Keratinocyte (primary cell): ENCODE results near the gene MYO9A. TPM values are rescaled to one million over a fixed set of nuclear protein-coding genes. Genes with fewer than 3 reads are reported as not detected.

Source experiments
- DNase-seq: peaks from one replicate; pipeline ENCODE4 v3.0.0-alpha.2; 2011; ENCODE audit warnings: low read depth, missing footprints, low spot score
- FAIRE-seq: peaks from 2 replicates; lab custom pipeline; 2011; peaks lifted over from hg19 to GRCh38; lab: Jason Lieb, UNC
- H2AFZ ChIP-seq: 2 replicates; pipeline ENCODE4 v1.6.0; 2012; ENCODE audit warnings: low read length, control low read depth, inconsistent platforms; ENCODE audit not compliant: control insufficient read depth
- H3K27ac ChIP-seq: 2 replicates; pipeline ENCODE4 v1.5.1; 2011; ENCODE audit warnings: low read length; ENCODE audit not compliant: control insufficient read depth, insufficient read depth
- H3K27me3 ChIP-seq: 3 replicates; pipeline ENCODE4 v1.6.0; 2011; ENCODE audit warnings: low read length; ENCODE audit not compliant: control insufficient read depth, insufficient read depth; ENCODE audit errors: extremely low read depth
- H3K36me3 ChIP-seq, 2 experiments: 2 replicates in 1 of 2; 3 replicates in 1 of 2; pipeline ENCODE4 v1.5.1; 2011; ENCODE audit warnings: low read length in 2 of 2, mild to moderate bottlenecking in 1 of 2; ENCODE audit not compliant: control insufficient read depth in 2 of 2, insufficient read depth in 2 of 2; ENCODE audit errors: extremely low read depth in 1 of 2
- H3K4me1 ChIP-seq: 3 replicates; pipeline ENCODE4 v1.5.1; 2011; ENCODE audit warnings: low read length; ENCODE audit not compliant: control insufficient read depth, insufficient read depth; ENCODE audit errors: extremely low read depth
- H3K4me2 ChIP-seq: 3 replicates; pipeline ENCODE4 v1.6.0; 2011; ENCODE audit warnings: low read depth, low read length; ENCODE audit not compliant: control insufficient read depth, insufficient read depth; ENCODE audit errors: extremely low read depth
- H3K4me3 ChIP-seq, 3 experiments: fragments of 200-600 bp in 1 of 3; sonication (generic) in 1 of 3; 2 replicates in 2 of 3; 3 replicates in 1 of 3; pipeline ENCODE4 v1.5.1; 2011 to 2016; ENCODE audit warnings: low read length in 3 of 3, mild to moderate bottlenecking in 3 of 3, control low read depth in 2 of 3, inconsistent platforms in 1 of 3, low read depth in 1 of 3, mixed read lengths in 1 of 3, mixed run types in 1 of 3, moderate library complexity in 1 of 3; ENCODE audit not compliant: control insufficient read depth in 2 of 3, insufficient read depth in 2 of 3; ENCODE audit errors: extremely low read depth in 1 of 3
- H3K79me2 ChIP-seq: 2 replicates; pipeline ENCODE4 v1.6.0; 2012; ENCODE audit warnings: low read length; ENCODE audit not compliant: control insufficient read depth, insufficient read depth
- H3K9ac ChIP-seq: 3 replicates; pipeline ENCODE4 v1.6.0; 2011; ENCODE audit warnings: low read length; ENCODE audit not compliant: control insufficient read depth, insufficient read depth; ENCODE audit errors: extremely low read depth
- H3K9me1 ChIP-seq: 3 replicates; pipeline ENCODE4 v1.6.0; 2011; ENCODE audit warnings: low read length; ENCODE audit not compliant: control insufficient read depth, insufficient read depth; ENCODE audit errors: extremely low read depth
- H3K9me3 ChIP-seq: 2 replicates; pipeline ENCODE4 v1.5.1; 2012; ENCODE audit warnings: low read depth, low read length; ENCODE audit not compliant: control insufficient read depth
- H4K20me1 ChIP-seq: 3 replicates; pipeline ENCODE4 v1.6.0; 2011; ENCODE audit warnings: low read length; ENCODE audit not compliant: control insufficient read depth, insufficient read depth; ENCODE audit errors: extremely low read depth
- CTCF ChIP-seq, 3 experiments: IDR thresholded peaks in 1 of 3; conservative IDR thresholded peaks in 1 of 3; optimal IDR thresholded peaks in 1 of 3; 2 replicates in 2 of 3; 3 replicates in 1 of 3; pipeline versions ENCODE3 to v1.5.1; 2011; ENCODE audit warnings: low read length in 3 of 3, mild to moderate bottlenecking in 3 of 3, moderate library complexity in 2 of 3, control low read depth in 1 of 3, inconsistent platforms in 1 of 3; ENCODE audit not compliant: insufficient read depth in 2 of 3; ENCODE audit errors: extremely low read depth in 1 of 3
- EZH2 ChIP-seq: IDR thresholded peaks from one replicate; pipeline ENCODE4 v1.6.1; 2012; ENCODE audit warnings: inconsistent platforms, mild to moderate bottlenecking, low read length, moderate library complexity
- dilution Hi-C: fragments of 300-500 bp; cut with MboI; formaldehyde crosslinking; loops from one replicate; pipeline ENCODE4 v1.7.0; 2020; ENCODE audit warnings: low sequenced_read_pairs; ENCODE audit not compliant: extremely low pct_ligation_motif_present
- polyA plus RNA-seq, 5 experiments: library from polyadenylated mRNA; depleted of rRNA in 3 of 5; stranded (reverse) in 3 of 5; stranded (forward) in 1 of 5; unstranded in 1 of 5; fragments of >200 nt; gene quantifications; 1 replicate in 1 of 5; 2 replicates in 3 of 5; 3 replicates in 1 of 5; pipeline versions ENCODE4 v1.2.1 to v1.2.3, GENCODE V29; 2011 to 2012; ENCODE audit warnings: missing spikeins in 2 of 5, low read depth in 1 of 5, low replicate concordance in 1 of 5

Gene MYO9A
- polyA plus RNA-seq, 1 donor (not counting 4 experiments of a cell fraction or from before 2014, with no cell fraction given), result 10.6 TPM

DNA sequence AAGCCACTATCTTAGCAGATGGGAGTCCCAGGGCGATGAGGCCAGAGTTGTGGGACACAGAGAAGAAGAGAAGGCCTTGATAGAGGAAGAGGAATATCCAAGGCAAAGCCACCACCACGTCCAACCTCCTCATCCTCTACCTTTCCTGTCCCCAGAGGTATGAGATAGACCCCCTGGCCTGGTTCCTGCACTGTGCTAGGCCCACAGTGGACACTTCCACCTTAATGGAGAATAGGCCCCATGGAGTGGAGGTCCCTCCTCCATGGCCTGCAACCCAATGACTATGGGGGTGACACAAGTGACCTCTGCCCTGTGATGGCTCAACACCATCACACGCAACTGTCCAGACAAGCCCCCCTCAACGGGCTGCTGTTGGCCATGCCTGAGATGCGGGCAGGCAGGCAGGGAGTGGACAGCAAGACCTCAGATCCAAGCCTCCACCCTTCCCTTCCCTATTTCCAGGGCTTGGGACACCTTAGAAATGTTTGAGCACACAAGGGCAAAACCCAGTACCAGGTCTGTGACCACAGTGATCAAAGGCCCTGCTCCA lies 42.8 kb upstream of the MYO9A start:
- TF ChIP-seq EZH2, result no peak
- no peak for TF ChIP-seq CTCF (optimal IDR thresholded peaks at IDR 0.05 in 1 of 3, IDR thresholded peaks at IDR 0.05 in 1 of 3, conservative IDR thresholded peaks at IDR 0.05 in 1 of 3; ENCODE audit: extremely low read depth in 1 of 3, insufficient read depth in 2 of 3, low read length in 3 of 3)
- dilution Hi-C loops, result no loop called here
- no peak for FAIRE-seq

GRCh38 chr15:72156928-72157327 lies 39.0 kb upstream of the MYO9A start:
- no peaks in the 10 kb centered on the region for H3K27me3 ChIP-seq
- no peaks in the 10 kb centered on the region for H3K36me3 ChIP-seq
- no peaks in the 10 kb centered on the region for H4K20me1 ChIP-seq
- FAIRE-seq (no peak), DNase-seq (no peak)
- no peaks in the 10 kb centered on the region for H3K9me3 ChIP-seq
- H3K79me2 ChIP-seq, result no peaks in the 10 kb centered on the region
- H3K4me1 ChIP-seq, result peaks cover 17% of the 10 kb centered on the region
- TF ChIP-seq CTCF (optimal IDR thresholded peaks at IDR 0.05 in 1 of 3, IDR thresholded peaks at IDR 0.05 in 1 of 3, conservative IDR thresholded peaks at IDR 0.05 in 1 of 3; ENCODE audit: extremely low read depth in 1 of 3, insufficient read depth in 2 of 3, low read length in 3 of 3), result no peak
- no peak for TF ChIP-seq EZH2
- dilution Hi-C loops, result no loop called here
- no peak overlapping the region for H3K4me2 ChIP-seq
- H3K9me1 ChIP-seq, result peaks cover 2% of the 10 kb centered on the region
- no peak overlapping the region for H3K27ac ChIP-seq
- H3K9ac ChIP-seq, result no peak overlapping the region
- no peak overlapping the region for H2AFZ ChIP-seq
- H3K4me3 ChIP-seq, result no peak overlapping the region

More for the DNA sequence above, 42.8 kb upstream of the MYO9A start:
- Histone ChIP-seq H2AFZ (no peak overlapping the region), H3K4me3 (no peak overlapping the region), H3K9me3 (no peaks in the 10 kb centered on the region), H4K20me1 (no peaks in the 10 kb centered on the region), H3K27me3 (no peaks in the 10 kb centered on the region), H3K9me1 (no peaks in the 10 kb centered on the region), H3K9ac (no peak overlapping the region), H3K4me1 (peaks cover 5% of the 10 kb centered on the region), H3K79me2 (no peaks in the 10 kb centered on the region), H3K36me3 (peaks cover 0 to 3% of the 10 kb centered on the region in 2 experiments), H3K4me2 (no peak overlapping the region), H3K27ac (no peak overlapping the region)
- no peak for DNase-seq
